ENCODE data around the gene ABHD1.

Gene ABHD1

DNA sequence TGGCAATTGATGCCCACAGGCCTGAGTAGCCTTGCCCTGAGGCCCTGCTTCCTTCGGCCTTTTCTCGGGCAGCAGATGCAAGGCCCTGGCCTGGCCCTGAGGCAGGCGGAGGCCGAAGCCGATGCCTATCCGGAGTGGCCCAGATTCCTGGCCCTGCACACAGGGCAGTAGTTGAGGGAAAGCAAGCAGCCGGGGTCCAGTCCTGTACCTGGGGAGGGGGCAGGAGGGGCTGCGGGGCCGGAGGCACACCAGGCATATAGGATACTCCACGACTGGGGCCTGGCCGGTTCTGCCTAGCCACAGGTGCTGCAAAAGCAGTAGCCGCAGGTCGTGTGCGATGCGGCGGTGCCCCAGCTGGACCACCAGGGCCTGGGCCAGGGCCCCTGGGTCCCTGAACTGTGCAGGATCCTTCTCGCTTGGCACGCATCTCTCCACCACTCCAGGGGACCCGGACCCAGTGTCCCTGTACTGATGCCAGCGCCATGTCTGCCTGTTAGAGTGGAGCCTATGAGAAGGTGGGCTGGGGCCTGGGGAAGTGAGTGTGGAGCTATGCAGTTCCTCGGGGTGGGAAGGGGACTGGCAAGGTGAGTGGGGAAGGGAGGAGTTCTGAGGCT, 13.8 kb downstream of the ABHD1 start:
- H3K27ac ChIP-seq, result no peak overlapping the region
- TF ChIP-seq ZFX (IDR thresholded peaks at IDR 0.05; ENCODE audit: borderline replicate concordance), result no peak
- TF ChIP-seq, protein P1, sequence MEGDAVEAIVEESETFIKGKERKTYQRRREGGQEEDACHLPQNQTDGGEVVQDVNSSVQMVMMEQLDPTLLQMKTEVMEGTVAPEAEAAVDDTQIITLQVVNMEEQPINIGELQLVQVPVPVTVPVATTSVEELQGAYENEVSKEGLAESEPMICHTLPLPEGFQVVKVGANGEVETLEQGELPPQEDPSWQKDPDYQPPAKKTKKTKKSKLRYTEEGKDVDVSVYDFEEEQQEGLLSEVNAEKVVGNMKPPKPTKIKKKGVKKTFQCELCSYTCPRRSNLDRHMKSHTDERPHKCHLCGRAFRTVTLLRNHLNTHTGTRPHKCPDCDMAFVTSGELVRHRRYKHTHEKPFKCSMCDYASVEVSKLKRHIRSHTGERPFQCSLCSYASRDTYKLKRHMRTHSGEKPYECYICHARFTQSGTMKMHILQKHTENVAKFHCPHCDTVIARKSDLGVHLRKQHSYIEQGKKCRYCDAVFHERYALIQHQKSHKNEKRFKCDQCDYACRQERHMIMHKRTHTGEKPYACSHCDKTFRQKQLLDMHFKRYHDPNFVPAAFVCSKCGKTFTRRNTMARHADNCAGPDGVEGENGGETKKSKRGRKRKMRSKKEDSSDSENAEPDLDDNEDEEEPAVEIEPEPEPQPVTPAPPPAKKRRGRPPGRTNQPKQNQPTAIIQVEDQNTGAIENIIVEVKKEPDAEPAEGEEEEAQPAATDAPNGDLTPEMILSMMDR (IDR thresholded peaks at IDR 0.05), result no peak

DNA sequence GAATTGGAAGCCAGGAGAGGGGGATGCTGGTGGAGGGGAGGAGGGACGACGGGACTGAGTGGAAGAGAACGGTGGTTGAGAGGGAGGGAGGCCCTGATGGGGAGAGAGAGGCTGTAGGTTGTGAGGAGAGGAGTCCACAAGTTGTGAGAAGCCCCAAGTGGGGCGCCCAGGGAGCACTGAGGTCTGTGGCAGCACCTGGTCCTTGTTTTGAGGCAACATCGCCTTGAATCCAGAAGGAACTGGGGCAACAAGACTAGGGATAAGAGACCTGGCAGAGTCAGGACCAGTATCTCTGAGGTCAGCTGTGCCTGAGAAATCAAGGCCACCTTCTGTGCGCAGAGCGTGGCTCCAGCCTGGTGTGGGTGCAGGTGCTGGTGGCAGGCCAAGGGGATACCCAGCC, 14.5 kb downstream of the ABHD1 start:
- no peak overlapping the region for H3K27ac ChIP-seq
- TF ChIP-seq, protein P1 (IDR thresholded peaks at IDR 0.05), result no peak
- TF ChIP-seq ZFX (IDR thresholded peaks at IDR 0.05; ENCODE audit: borderline replicate concordance), result no peak

DNA sequence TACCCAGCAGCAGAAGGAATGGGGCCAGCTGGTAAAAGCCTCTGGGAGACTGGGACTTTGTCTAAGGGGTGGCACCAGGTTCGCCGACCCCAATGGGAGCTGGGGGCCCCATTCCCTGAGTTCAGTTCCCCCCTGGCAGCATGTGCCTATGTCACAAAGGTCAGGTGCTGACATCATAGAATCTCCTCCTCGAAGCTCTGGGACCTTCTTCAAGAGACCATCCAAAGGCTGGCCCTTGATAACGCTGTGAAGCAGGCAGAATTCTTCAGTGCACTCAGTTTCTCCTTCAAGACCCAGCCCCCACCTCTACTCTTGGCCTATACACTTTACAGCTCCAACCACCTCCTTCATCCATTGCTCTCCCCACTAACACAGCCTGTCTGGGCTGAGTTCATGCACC, 15.7 kb downstream of the ABHD1 start, which contains the start of gene PRR30:
TSS of gene PRR30 (minus strand) at position 101 of the 400 bp plus-strand sequence. CDS start 1,081 bp downstream, outside the sequence.
- no peak within 1 kb of the TSS for H3K27ac ChIP-seq
- no peak for TF ChIP-seq ZFX (IDR thresholded peaks at IDR 0.05; ENCODE audit: borderline replicate concordance)
- TF ChIP-seq, protein P1 (IDR thresholded peaks at IDR 0.05), result no peak

DNA sequence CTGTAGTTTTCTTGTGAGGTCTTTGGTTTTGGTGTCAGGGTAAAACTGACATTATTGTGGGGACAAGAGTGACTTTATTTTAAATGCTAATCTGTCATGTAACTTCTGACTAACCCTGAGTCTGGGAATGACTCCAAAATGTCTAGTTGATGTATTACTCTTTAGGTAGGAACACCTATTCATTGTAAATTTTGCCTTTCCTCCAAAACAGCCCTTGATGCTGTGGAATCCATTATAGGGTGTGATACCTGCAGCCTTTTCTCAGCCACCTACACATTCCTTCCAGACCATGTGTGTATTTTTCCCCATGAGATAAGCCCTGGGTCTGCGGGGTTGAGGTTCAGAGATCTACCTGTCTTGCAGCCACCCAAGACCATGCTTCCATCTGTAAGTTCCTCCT, 19.7 kb downstream of the ABHD1 start:
- no peak overlapping the region for H3K27ac ChIP-seq
- TF ChIP-seq ZFX (IDR thresholded peaks at IDR 0.05; ENCODE audit: borderline replicate concordance), result no peak
- TF ChIP-seq, protein P1 (IDR thresholded peaks at IDR 0.05), result no peak

DNA sequence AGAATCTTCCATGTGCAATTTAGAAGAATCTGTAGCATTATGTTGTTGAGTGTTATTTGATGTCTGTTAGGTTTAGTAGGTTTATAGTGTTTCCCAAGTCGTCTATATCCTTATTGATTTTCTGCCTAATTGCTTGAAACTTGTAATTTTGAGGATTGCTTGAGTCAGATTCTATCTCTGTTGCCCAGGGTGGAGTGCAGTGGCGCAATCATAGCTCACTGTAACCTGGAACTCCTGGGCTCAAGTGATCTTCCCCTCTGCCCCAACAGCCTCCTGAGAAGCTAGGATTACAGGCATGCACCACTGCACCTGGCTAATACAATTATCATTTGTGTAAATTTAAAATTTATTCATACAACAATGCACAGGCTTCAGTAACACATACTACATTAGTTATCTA, 22.1 kb downstream of the ABHD1 start:
- TF ChIP-seq ZFX (IDR thresholded peaks at IDR 0.05; ENCODE audit: borderline replicate concordance), result no peak
- TF ChIP-seq, protein P1 (IDR thresholded peaks at IDR 0.05), result no peak
- no peak overlapping the region for H3K27ac ChIP-seq

DNA sequence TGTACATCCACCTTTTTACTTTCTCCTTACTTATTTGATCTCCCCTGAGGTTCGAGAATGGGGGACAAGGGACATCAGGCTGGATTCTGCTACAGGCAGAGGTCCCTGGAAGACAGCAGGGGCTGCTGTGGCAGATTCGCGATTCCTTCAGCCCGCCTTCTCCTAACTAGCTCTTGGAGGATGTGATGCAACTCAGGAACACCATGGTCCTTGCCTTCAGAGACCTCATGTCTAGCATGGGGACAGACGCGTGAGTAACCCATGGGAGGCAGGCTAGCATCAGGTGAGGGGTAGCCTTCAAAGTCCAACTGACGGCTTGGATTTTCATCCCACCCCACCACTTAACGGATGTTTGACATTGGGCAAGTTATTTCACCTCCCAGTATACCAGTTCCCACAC, 24.3 kb downstream of the ABHD1 start:
- no peak overlapping the region for H3K27ac ChIP-seq
- TF ChIP-seq, protein P1 (IDR thresholded peaks at IDR 0.05), result no peak
- no peak for TF ChIP-seq ZFX (IDR thresholded peaks at IDR 0.05; ENCODE audit: borderline replicate concordance)

DNA sequence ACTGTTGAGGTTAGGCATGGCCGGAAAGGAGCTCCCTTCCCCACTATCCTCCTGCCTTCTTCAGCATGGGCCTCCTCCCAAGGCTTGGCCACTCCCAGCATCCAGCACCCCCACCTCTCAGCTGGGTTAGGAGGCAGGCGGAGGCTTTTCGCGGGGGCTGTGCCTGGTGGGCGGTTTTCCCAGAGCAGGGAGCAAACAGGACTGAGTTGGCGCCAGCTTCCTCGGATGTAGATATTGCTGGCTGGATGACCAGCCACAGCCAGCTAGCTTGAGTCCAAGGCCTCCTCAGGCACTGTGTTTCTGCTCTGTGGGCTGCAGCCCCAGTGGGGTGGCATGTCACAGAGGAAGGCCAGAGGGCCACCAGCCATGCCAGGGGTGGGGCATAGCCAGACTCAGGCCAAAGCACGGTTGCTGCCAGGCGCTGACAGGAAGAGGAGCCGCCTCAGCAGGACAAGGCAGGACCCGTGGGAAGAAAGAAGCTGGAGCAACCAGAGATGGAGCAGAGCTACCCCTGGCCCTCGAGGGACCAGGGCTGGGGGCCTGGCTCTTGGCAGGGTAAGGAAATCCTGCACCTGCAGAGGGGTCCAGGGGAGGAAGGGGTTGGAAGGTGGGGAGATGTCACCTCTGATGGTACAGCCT, 25.3 kb downstream of the ABHD1 start, which contains the start of gene TCF23:
TSS of gene TCF23 (plus strand) at position 204 of the 639 bp plus-strand sequence. CDS start at position 334, 130 bp downstream.
- TF ChIP-seq, protein P1 (IDR thresholded peaks at IDR 0.05), result no peak
- no peak for TF ChIP-seq ZFX (IDR thresholded peaks at IDR 0.05; ENCODE audit: borderline replicate concordance)

More for the DNA sequence above, 25.3 kb downstream of the ABHD1 start, which contains the start of gene TCF23:
- no peak within 1 kb of the TSS for H3K27ac ChIP-seq

All from 22Rv1 (cell line).